PFSK-1 (cell line): Measurements from ENCODE around the gene FBXL7.

Experiments used
- POLR2AphosphoS5 ChIP-seq: IDR thresholded peaks from 2 replicates; pipeline ENCODE4 v1.6.1; 2012; ENCODE audit warnings: low read depth, mild to moderate bottlenecking, control low read depth, low read length, moderate library complexity
- SIN3A ChIP-seq: IDR thresholded peaks from 2 replicates; pipeline ENCODE4 v1.6.1; 2012; ENCODE audit warnings: mild to moderate bottlenecking, low read length, moderate library complexity, borderline replicate concordance; ENCODE audit not compliant: insufficient read depth
- TF ChIP-seq, protein P1 (sequence below), 2 experiments: IDR thresholded peaks; 2 replicates each; pipeline versions ENCODE4 v1.6.1 to v1.8.0; 2011 to 2012; ENCODE audit warnings: low read depth in 2 of 2, low read length in 2 of 2, control low read depth in 1 of 2, inconsistent platforms in 1 of 2, mild to moderate bottlenecking in 1 of 2, moderate library complexity in 1 of 2; ENCODE audit not compliant: insufficient read depth in 1 of 2

DNA sequence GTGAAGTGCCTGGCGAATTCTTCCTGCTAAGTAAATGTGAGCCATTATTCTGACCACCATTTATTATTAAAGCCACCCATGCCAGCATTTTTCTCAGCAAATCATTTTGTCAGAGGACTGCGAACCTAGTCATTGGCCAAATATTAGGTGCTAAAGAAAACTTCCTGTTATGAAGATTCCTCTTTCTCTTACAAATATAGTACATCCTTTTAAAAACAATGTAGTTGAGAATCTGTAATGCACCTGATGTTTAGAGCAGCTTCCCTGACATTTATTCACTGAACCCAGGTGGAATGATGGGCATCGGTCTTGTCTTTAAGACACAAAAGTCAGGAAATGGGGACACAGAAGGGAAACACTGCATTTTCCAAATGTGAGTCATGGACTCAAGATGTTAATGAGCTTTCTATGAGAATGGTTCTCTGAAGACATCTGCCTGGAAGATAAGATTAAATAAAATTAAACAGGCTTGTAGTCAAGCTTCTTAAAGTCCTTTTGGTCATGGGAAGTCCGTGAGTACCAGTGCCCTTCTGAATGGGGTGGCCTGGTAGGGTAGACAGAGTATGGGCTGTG is 290.6 kb downstream of the FBXL7 start:
- TF ChIP-seq POLR2AphosphoS5: no peak
- TF ChIP-seq, protein P1, sequence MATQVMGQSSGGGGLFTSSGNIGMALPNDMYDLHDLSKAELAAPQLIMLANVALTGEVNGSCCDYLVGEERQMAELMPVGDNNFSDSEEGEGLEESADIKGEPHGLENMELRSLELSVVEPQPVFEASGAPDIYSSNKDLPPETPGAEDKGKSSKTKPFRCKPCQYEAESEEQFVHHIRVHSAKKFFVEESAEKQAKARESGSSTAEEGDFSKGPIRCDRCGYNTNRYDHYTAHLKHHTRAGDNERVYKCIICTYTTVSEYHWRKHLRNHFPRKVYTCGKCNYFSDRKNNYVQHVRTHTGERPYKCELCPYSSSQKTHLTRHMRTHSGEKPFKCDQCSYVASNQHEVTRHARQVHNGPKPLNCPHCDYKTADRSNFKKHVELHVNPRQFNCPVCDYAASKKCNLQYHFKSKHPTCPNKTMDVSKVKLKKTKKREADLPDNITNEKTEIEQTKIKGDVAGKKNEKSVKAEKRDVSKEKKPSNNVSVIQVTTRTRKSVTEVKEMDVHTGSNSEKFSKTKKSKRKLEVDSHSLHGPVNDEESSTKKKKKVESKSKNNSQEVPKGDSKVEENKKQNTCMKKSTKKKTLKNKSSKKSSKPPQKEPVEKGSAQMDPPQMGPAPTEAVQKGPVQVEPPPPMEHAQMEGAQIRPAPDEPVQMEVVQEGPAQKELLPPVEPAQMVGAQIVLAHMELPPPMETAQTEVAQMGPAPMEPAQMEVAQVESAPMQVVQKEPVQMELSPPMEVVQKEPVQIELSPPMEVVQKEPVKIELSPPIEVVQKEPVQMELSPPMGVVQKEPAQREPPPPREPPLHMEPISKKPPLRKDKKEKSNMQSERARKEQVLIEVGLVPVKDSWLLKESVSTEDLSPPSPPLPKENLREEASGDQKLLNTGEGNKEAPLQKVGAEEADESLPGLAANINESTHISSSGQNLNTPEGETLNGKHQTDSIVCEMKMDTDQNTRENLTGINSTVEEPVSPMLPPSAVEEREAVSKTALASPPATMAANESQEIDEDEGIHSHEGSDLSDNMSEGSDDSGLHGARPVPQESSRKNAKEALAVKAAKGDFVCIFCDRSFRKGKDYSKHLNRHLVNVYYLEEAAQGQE (IDR thresholded peaks at IDR 0.05; ENCODE audit: insufficient read depth in 1 of 2, low read depth in 2 of 2, low read length in 2 of 2): no peak
- TF ChIP-seq SIN3A: no peak
